Loucy (cell line): ENCODE results near the gene FGF3.

Experiments
- CTCF ChIP-seq: fragments of 200-600 bp; sonication (generic); conservative IDR thresholded peaks from 2 replicates; pipeline ENCODE4 v1.5.1; 2014; ENCODE audit warnings: mild to moderate bottlenecking, antibody characterized with exemption, low read length
- EZH2phosphoT487 ChIP-seq: fragments of 200-600 bp; IDR thresholded peaks from 2 replicates; pipeline ENCODE4 v1.6.1; 2018; ENCODE audit warnings: antibody characterized with exemption, mild to moderate bottlenecking, moderate library complexity, borderline replicate concordance

GRCh38 chr11:69854713-69855112 is 35.5 kb upstream of the FGF3 start:
- TF ChIP-seq CTCF, result no peak
- no peak for TF ChIP-seq EZH2phosphoT487
